ENCODE data around the gene NFKBIB. TPM values are rescaled to one million over a fixed set of nuclear protein-coding genes. Genes with fewer than 3 reads are reported as not detected.
A peak's percentile ranks its signal among the peaks of the same experiment; 100 is the strongest.
"Not testable (repeated sequence)": the region's sequence is repeated elsewhere in the genome, so short reads cannot be mapped to it uniquely, and the experiment has no call there.

The NFKBIB gene
- total RNA-seq, 1 donor, result 12.7 TPM

DNA sequence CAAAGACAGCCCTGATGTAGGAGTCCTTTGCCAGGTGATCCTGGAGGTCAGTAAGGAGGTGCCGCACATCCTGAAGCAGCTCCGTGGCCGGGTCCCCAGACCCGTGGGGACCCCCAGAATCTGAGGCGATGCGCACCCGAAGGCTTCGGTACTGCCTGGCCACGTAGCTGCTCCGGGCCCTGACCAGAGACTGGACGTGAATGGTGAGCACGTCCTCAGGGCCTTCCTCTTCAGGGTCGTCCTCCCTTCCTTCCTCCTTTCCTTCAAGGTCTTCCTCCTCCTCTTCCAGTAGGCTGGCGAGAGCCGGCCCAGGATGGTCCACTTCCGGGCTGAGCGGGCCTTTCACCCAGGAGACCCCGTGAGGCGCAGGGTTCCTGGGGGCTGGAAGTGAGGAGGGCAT is 29.2 kb upstream of the NFKBIB start:
- Histone ChIP-seq H3K36me3 (ENCODE audit: insufficient read depth, low read length) (no peaks in the 10 kb centered on the region), H2AFZ (ENCODE audit: low read length) (no peak overlapping the region), H3K4me2 (ENCODE audit: insufficient read depth, low read length) (no peak overlapping the region), H3K9me3 (ENCODE audit: low read depth, low read length) (no peaks in the 10 kb centered on the region), H3K79me2 (ENCODE audit: insufficient read depth, low read length) (no peaks in the 10 kb centered on the region), H3K4me1 (ENCODE audit: insufficient read depth, low read length) (peaks cover 6% of the 10 kb centered on the region), H3K27ac (ENCODE audit: low read depth, low read length) (no peak overlapping the region), H3K27me3 (ENCODE audit: insufficient read depth, low read length) (no peaks in the 10 kb centered on the region), H4K20me1 (ENCODE audit: insufficient read depth, low read length) (no peaks in the 10 kb centered on the region), H3K4me3 (ENCODE audit: insufficient read depth, low read length) (no peak overlapping the region)
- TF ChIP-seq, protein P1, sequence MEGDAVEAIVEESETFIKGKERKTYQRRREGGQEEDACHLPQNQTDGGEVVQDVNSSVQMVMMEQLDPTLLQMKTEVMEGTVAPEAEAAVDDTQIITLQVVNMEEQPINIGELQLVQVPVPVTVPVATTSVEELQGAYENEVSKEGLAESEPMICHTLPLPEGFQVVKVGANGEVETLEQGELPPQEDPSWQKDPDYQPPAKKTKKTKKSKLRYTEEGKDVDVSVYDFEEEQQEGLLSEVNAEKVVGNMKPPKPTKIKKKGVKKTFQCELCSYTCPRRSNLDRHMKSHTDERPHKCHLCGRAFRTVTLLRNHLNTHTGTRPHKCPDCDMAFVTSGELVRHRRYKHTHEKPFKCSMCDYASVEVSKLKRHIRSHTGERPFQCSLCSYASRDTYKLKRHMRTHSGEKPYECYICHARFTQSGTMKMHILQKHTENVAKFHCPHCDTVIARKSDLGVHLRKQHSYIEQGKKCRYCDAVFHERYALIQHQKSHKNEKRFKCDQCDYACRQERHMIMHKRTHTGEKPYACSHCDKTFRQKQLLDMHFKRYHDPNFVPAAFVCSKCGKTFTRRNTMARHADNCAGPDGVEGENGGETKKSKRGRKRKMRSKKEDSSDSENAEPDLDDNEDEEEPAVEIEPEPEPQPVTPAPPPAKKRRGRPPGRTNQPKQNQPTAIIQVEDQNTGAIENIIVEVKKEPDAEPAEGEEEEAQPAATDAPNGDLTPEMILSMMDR (IDR thresholded peaks at IDR 0.05; ENCODE audit: extremely low read depth, low read depth, low read length), result no peak
- DNase-seq (ENCODE audit: insufficient read length, low spot score, missing footprints), result peak; percentile 65

DNA sequence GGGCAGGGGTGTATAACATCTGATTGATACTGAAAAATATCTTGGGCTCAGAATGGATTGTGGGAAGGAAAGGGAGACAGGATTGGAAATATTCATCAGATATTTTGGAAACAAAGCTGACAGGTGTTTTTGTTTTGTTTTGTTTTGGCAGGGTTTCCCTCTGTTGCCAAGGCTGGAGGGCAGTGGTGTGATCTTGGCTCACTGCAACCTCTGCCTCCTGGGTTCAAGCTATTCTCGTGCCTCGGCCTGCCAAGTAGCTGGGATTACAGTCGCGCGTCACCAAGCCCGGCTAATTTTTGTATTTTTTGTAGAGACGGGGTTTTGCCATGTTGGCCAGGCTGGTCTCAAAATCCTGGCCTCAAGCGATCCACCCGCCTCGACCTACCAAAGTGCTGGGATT is 26.4 kb upstream of the NFKBIB start:
- H3K9me3 ChIP-seq (ENCODE audit: low read depth, low read length); H2AFZ ChIP-seq (ENCODE audit: low read length): not testable (repeated sequence)

DNA sequence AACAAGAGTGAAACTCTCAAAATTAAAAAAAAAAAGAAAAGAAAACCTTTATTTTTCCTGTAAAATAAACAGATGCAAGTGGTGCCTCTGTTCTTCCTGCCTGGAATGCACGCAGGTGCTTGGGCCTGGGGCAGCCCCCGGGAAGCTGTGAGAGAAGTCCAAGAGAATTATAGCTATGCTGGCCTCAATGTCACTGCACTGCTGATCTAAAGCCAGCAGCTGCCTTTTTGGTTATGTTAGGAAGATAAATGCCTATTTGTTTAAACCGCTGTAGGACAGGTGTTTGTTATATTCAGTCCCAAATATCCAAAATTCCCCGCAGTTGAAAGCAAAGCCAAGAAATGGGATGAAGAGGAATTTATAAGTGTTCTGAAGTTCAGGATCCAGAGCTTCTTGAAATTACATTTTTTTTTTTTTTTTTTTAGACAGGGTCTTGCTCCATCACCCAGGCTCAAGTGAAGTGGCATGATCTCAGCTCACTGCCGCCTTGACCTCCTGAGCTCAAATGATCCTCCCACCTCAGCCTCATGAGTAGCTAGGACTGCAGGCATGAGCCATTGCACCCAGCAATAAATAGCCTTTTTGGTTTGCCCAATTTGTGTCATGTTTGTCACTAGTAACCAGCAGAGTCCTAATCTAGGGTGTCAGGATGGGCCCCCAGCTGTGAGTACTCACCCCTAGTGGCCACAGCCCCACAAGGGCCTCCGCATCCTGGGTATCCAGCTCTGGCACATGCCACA is 23.9 kb upstream of the NFKBIB start:
- no peak overlapping the region for H3K4me2 ChIP-seq (ENCODE audit: insufficient read depth, low read length)
- no peaks in the 10 kb centered on the region for H3K4me1 ChIP-seq (ENCODE audit: insufficient read depth, low read length)
- TF ChIP-seq, protein P1 (IDR thresholded peaks at IDR 0.05; ENCODE audit: extremely low read depth, low read depth, low read length), result no peak
- H2AFZ ChIP-seq (ENCODE audit: low read length), result no peak overlapping the region
- no peak overlapping the region for H3K27ac ChIP-seq (ENCODE audit: low read depth, low read length)
- no peaks in the 10 kb centered on the region for H3K9me3 ChIP-seq (ENCODE audit: low read depth, low read length)
- no peak for DNase-seq (ENCODE audit: insufficient read length, low spot score, missing footprints)
- H3K4me3 ChIP-seq (ENCODE audit: insufficient read depth, low read length), result no peak overlapping the region
- no peaks in the 10 kb centered on the region for H3K27me3 ChIP-seq (ENCODE audit: insufficient read depth, low read length)
- H3K36me3 ChIP-seq (ENCODE audit: insufficient read depth, low read length), result no peaks in the 10 kb centered on the region
- H4K20me1 ChIP-seq (ENCODE audit: insufficient read depth, low read length), result no peaks in the 10 kb centered on the region
- H3K79me2 ChIP-seq (ENCODE audit: insufficient read depth, low read length), result no peaks in the 10 kb centered on the region

More for the DNA sequence above, 26.4 kb upstream of the NFKBIB start:
- not testable (repeated sequence) for H3K27ac ChIP-seq (ENCODE audit: low read depth, low read length); H3K36me3 ChIP-seq (ENCODE audit: insufficient read depth, low read length); H3K79me2 ChIP-seq (ENCODE audit: insufficient read depth, low read length); H3K4me1 ChIP-seq (ENCODE audit: insufficient read depth, low read length); H3K27me3 ChIP-seq (ENCODE audit: insufficient read depth, low read length); H3K4me2 ChIP-seq (ENCODE audit: insufficient read depth, low read length); H4K20me1 ChIP-seq (ENCODE audit: insufficient read depth, low read length); H3K4me3 ChIP-seq (ENCODE audit: insufficient read depth, low read length); DNase-seq (ENCODE audit: insufficient read length, low spot score, missing footprints)

DNA sequence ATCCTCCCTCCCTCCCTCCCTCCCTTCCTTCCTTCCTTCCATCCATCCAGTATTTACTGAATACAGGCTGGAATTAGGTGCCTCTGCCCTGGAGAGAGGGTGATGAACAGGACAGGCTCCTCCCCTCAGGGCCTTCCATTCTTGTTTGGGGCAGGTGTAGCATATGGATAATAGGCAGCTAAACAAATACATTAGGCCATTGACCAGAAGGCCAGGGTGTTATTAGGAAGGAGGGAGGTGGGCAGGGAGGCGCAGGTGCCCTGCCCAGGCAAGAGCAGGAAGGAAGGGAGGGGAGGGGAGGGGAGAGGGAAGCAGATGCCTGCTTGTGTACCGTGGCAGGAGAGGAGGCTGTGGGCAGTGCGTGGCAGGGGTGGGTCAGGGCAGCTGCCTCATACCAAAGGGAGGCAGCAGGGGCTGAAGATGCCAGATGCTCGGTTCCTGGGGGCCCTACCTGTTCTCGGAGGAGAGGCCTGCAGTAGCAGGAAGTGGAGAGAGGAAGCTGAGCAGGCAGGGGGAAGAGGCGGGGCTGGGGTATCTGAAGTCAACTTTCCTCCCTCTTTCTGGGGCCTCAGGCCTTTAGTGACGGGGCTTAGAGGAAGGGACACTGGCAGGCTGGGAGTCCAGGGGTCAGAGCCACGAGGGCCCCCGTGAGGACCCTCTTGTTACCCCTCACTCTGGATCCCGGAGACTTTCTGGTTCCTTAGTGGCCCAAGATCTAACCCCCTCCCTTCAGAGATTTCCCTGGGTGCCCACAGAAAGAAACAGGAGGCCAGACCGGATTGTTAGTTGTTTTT is 21.8 kb upstream of the NFKBIB start, which contains the start of gene RINL:
TSS of gene RINL (minus strand) at position 495 of the 794 bp plus-strand sequence. CDS start 1,533 bp downstream, outside the sequence.
- H3K27ac ChIP-seq (ENCODE audit: low read depth, low read length), result no peak within 1 kb of the TSS
- DNase-seq (ENCODE audit: insufficient read length, low spot score, missing footprints), result peak; percentile 68

More for the DNA sequence above, 21.8 kb upstream of the NFKBIB start, which contains the start of gene RINL:
- H3K36me3 ChIP-seq (ENCODE audit: insufficient read depth, low read length), result no peaks in the 10 kb centered on the region
- TF ChIP-seq, protein P1 (IDR thresholded peaks at IDR 0.05; ENCODE audit: extremely low read depth, low read depth, low read length), result no peak
- H3K27me3 ChIP-seq (ENCODE audit: insufficient read depth, low read length), result no peaks in the 10 kb centered on the region
- H2AFZ ChIP-seq (ENCODE audit: low read length), result no peak within 1 kb of the TSS
- H3K9me3 ChIP-seq (ENCODE audit: low read depth, low read length), result no peaks in the 10 kb centered on the region
- H3K4me3 ChIP-seq (ENCODE audit: insufficient read depth, low read length), result no peak within 1 kb of the TSS
- H3K4me1 ChIP-seq (ENCODE audit: insufficient read depth, low read length), result no peaks in the 10 kb centered on the region
- H4K20me1 ChIP-seq (ENCODE audit: insufficient read depth, low read length), result no peaks in the 10 kb centered on the region
- no peak within 1 kb of the TSS for H3K4me2 ChIP-seq (ENCODE audit: insufficient read depth, low read length)
- no peaks in the 10 kb centered on the region for H3K79me2 ChIP-seq (ENCODE audit: insufficient read depth, low read length)

Data from osteoblast (primary cell).